ENCODE data around the gene RAB7A.

RAB7A gene

GRCh38 chr3:128701342-128702212 lies 24.4 kb upstream of the RAB7A start:
- TF ChIP-seq CTCF (IDR thresholded peaks at IDR 0.05; ENCODE audit: control extremely low read depth, extremely low read depth, low read depth, missing control alignments): no peak
- POLR2A ChIA-PET: no interaction called here
- CTCF ChIA-PET: interaction anchor here (0.8 to 4.5 kb wide), 4 partner anchors 9 to 24 kb away, joined by 3 to 18 read pairs (median 4); partner anchors contain the start of gene RAB7A
- DNase-seq (ENCODE audit: extremely low spot score): no peak

GRCh38 chr3:128702391-128702790 lies 23.6 kb upstream of the RAB7A start:
- CTCF ChIA-PET: interaction anchor here (0.8 to 4.5 kb wide), 3 partner anchors 9 to 22 kb away, joined by 3 to 18 read pairs (median 4); no protein-coding TSS in a partner anchor
- DNase-seq (ENCODE audit: extremely low spot score): no peak
- POLR2A ChIA-PET: no interaction called here
- TF ChIP-seq CTCF (IDR thresholded peaks at IDR 0.05; ENCODE audit: control extremely low read depth, extremely low read depth, low read depth, missing control alignments): no peak

GRCh38 chr3:128703561-128703960 lies 22.4 kb upstream of the RAB7A start:
- ChIA-PET POLR2A (interaction anchor here (0.6 to 1.3 kb wide), 2 partner anchors 26 to 35 kb away, joined by 3 to 7 read pairs; no protein-coding TSS in a partner anchor), CTCF (interaction anchor here (1.0 to 1.1 kb wide), 2 partner anchors 23 to 92 kb away, joined by 3 to 4 read pairs; no protein-coding TSS in a partner anchor)
- no peak for DNase-seq (ENCODE audit: extremely low spot score)
- no peak for TF ChIP-seq CTCF (IDR thresholded peaks at IDR 0.05; ENCODE audit: control extremely low read depth, extremely low read depth, low read depth, missing control alignments)

- no peak for DNase-seq (ENCODE audit: extremely low spot score)
- no peak for TF ChIP-seq CTCF (IDR thresholded peaks at IDR 0.05; ENCODE audit: control extremely low read depth, extremely low read depth, low read depth, missing control alignments)
- POLR2A ChIA-PET: no interaction called here
- CTCF ChIA-PET: interaction anchor here (3.2 kb wide), 1 partner anchor 25 kb away, joined by 25 read pairs; no protein-coding TSS in a partner anchor
Observed at GRCh38 chr3:128706086-128706615, 19.8 kb upstream of the RAB7A start.

- ChIA-PET CTCF (interaction anchor here (1.5 to 3.2 kb wide), 2 partner anchors 10 to 27 kb away, joined by 6 to 25 read pairs; no protein-coding TSS in a partner anchor), POLR2A (no interaction called here)
- no peak for TF ChIP-seq CTCF (IDR thresholded peaks at IDR 0.05; ENCODE audit: control extremely low read depth, extremely low read depth, low read depth, missing control alignments)
- DNase-seq (ENCODE audit: extremely low spot score): no peak
Observed at GRCh38 chr3:128707928-128708494, 18.0 kb upstream of the RAB7A start.

GRCh38 chr3:128709038-128709437 lies 16.9 kb upstream of the RAB7A start:
- ChIA-PET POLR2A (no interaction called here), CTCF (interaction anchor here (1.5 to 3.2 kb wide), 2 partner anchors 9 to 28 kb away, joined by 6 to 25 read pairs; no protein-coding TSS in a partner anchor)
- TF ChIP-seq CTCF (IDR thresholded peaks at IDR 0.05; ENCODE audit: control extremely low read depth, extremely low read depth, low read depth, missing control alignments): no peak
- DNase-seq (ENCODE audit: extremely low spot score): no peak

All from GM10248 (cell line).